ENCODE data around the gene MTHFSD.

Gene MTHFSD

GRCh38 chr16:86514481-86515376 is 40.3 kb downstream of the MTHFSD start:
- DNase-seq (ENCODE audit: low read depth in 3 of 3), result no peak

GRCh38 chr16:86513471-86514277 is 41.4 kb downstream of the MTHFSD start:
- no peak for DNase-seq (ENCODE audit: low read depth in 3 of 3)

DNA sequence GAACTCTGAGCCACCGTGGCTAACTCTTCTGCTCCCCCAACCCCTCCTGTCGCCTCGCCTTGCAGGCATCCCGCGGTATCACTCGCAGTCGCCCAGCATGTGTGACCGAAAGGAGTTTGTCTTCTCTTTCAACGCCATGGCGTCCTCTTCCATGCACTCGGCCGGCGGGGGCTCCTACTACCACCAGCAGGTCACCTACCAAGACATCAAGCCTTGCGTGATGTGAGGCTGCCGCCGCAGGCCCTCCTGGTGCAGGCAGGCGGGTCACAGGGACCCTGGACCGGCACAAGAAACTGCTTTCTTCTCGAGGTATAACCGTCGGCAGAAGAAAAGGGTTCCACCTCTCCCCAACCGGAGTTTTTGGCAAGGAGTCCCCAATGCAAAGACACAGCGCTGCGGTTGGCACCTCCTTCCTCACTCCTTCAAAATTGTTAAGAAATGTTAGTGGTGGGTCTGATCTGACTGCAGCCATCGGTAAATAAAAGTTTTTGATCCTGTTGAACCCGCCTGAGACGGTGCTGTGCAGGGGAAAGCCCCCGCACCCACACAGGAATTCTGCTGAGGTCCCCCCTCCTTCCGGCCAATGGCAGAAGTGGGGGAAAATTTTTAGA is 42.1 kb downstream of the MTHFSD start:
- no peak for DNase-seq (ENCODE audit: low read depth in 3 of 3)

GRCh38 chr16:86512301-86512859 is 42.7 kb downstream of the MTHFSD start:
- DNase-seq (ENCODE audit: low read depth in 3 of 3), result no peak

GRCh38 chr16:86511317-86512161 is 43.5 kb downstream of the MTHFSD start:
- no peak for DNase-seq (ENCODE audit: low read depth in 3 of 3)

DNA sequence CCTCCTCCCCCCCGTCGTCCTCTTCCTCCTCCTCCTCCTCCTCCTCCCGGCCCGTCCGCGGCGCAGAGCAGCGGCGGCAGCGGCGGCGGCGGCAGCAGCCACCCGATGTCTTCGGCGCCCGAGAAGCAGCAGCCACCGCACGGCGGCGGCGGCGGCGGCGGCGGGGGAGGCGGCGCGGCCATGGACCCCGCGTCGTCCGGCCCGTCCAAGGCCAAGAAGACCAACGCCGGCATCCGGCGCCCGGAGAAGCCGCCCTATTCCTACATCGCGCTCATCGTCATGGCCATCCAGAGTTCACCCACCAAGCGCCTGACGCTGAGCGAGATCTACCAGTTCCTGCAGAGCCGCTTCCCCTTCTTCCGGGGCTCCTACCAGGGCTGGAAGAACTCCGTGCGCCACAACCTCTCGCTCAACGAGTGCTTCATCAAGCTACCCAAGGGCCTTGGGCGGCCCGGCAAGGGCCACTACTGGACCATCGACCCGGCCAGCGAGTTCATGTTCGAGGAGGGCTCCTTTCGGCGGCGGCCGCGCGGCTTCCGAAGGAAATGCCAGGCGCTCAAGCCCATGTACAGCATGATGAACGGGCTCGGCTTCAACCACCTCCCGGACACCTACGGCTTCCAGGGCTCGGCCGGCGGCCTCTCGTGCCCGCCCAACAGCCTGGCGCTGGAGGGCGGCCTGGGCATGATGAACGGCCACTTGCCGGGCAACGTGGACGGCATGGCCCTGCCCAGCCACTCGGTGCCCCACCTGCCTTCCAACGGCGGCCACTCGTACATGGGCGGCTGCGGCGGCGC is 44.4 kb downstream of the MTHFSD start, which contains the start of gene FOXF1:
Gene FOXF1 (plus strand): TSS at position 63 of the 797 bp plus-strand sequence. CDS start 43 bp downstream, at position 106.
- DNase-seq (ENCODE audit: low read depth in 3 of 3), result no peak

DNA sequence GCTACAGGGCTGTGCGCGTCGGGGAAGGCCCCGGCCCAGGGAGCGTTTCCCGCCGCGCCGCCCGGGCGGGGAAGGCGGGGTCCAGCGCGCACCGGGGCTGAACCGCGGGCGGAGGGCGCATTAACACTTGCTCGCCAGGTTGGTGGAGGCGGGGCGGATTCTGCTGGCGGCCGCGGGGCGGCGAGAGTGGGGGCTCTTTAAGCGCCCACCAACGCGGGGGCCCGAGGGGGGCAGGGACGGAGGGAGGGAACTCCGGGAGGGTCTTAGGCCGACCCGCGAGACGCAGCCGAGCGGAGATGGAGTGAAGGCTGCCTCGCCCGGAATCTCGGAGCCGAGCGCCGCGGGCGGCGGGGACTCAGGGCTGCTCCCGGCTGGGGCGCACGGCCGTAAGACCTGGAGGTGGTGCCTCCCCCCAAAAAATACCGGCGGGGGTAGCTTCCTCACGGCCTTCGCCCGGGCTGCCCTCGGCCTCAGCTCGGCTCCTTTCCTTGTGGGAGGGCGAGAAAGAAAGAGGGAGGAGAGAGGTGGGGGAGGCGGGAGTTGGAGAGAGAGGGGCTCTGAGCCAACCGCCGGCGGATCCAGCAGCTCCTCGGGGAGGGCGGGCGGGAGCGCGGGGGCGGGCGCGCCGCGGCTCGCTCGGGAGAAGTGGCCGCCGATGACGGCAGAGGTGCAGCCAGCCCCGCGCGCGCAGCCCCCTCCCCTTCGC is 45.1 kb downstream of the MTHFSD start:
- no peak for DNase-seq (ENCODE audit: low read depth in 3 of 3)

DNA sequence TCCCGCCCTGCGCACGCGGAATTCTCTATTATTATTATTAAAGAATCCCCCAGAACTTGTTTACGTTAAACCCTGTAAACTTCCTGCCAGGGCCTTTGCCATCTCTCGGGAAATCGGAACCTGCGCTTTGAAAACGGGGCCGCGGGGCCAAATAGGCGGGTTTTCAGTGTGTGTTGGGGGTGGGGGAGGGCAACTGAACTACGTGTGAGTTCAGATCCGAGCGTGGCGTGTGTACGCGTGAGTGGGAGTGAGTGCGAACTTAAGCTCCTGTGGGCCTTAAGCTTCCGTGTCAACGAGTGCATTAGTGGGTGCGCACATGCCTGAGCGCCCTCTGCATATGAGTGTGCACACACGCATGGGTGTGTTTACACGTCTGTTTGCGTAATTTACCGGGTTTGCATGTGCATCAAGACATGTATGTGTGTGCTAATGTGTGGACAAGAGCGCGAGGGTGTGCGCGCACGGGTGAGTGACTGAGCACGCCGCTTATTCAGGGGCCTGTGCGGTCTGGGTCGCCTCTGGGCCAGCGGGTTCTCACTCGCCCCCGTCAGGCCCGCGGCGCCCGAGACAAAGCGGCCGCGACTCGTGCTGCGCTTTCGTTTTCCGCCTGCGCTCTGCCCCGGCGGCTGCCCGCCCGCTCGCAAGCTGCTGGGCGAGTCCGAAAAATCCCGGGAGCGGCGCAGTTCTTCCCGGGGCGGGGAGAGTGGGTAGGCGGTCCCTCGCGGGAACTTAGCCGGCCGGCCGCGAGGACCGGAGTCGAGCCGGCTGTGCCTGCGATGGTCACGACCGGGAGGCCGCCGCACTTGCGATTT is 45.9 kb downstream of the MTHFSD start:
- no peak for DNase-seq (ENCODE audit: low read depth in 3 of 3)

GRCh38 chr16:86508028-86508946 is 46.7 kb downstream of the MTHFSD start:
- no peak for DNase-seq (ENCODE audit: low read depth in 3 of 3)

GRCh38 chr16:86507173-86508027 is 47.6 kb downstream of the MTHFSD start:
- no peak for DNase-seq (ENCODE audit: low read depth in 3 of 3)

- DNase-seq (ENCODE audit: low read depth in 3 of 3), result no peak
Measured at GRCh38 chr16:86505899-86506864, 48.9 kb downstream of the MTHFSD start.

- DNase-seq (ENCODE audit: low read depth in 3 of 3), result no peak
Measured at GRCh38 chr16:86505185-86505898, 49.7 kb downstream of the MTHFSD start.

DNA sequence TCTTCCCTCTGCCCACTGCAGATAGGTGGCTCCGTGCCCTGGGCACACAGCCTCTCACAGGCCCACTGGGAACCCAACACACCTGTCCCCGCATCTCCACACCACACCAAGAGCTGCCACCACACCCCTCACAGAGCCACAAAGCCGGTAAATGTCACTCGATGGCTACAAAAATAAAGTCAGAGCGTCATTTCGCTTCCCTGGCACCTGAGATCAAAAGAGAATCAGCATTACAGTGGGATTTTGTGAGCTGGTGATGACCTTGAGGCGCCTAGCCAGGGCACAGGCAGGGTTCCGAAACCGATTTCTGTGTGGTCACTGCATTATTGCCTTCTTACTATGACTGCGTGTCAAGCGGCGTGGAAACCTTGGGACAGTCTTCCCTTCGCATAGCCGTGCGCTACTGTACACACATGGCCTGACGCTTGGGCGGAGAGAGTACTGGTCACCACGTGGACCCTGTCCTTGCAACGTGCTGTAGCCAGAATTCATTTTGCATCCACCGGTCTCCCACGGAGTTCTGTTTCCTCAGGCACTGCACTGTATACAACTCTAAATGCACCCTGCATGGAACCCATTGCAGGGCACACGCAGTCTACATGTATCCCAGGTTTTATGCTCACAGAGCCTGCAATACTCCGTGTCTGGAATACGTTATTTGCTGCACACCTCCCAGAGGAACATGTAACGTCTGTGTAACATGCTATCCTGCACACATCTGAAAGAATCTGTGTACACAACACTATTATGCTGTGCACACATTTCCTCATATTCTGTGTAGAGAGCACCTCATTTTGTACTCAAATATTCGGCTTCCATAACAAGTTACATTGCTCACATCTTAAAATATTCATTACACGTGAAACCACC is 50.5 kb downstream of the MTHFSD start:
- no peak for DNase-seq (ENCODE audit: low read depth in 3 of 3)

- no peak for DNase-seq (ENCODE audit: low read depth in 3 of 3)
Measured at GRCh38 chr16:86503830-86504229, 51.2 kb downstream of the MTHFSD start.
